H1 (cell line): ENCODE measurements around the gene SCN7A. TPM values are rescaled to one million over a fixed set of nuclear protein-coding genes. Genes with fewer than 3 reads are reported as not detected.

Source experiments
- CTCF ChIA-PET: fragments of 300-600 bp; sonication (Branson Sonifier 250); formaldehyde crosslinking; loops from one replicate; lab custom pipeline; 2021; ENCODE audit not compliant: partially characterized antibody; lab: Charles Lee
- POLR2A ChIA-PET: fragments of 300-600 bp; sonication (Branson Sonifier 250); formaldehyde crosslinking; loops from one replicate; lab custom pipeline; 2021; ENCODE audit warnings: inconsistent platforms; ENCODE audit not compliant: partially characterized antibody; lab: Charles Lee
- DNase-seq, 2 experiments: peaks; one replicate each; pipeline versions ENCODE4 v3.0.0 to v3.0.0-alpha.2; 2010 to 2022; ENCODE audit warnings: low spot score in 2 of 2, low read depth in 1 of 2, mixed read lengths in 1 of 2
- FAIRE-seq: peaks from 2 replicates; lab custom pipeline; 2011; peaks lifted over from hg19 to GRCh38; lab: Jason Lieb, UNC
- H2AFZ ChIP-seq: 2 replicates; pipeline ENCODE4 v1.8.1; 2012; ENCODE audit warnings: low read length, inconsistent platforms
- H2AK5ac ChIP-seq: 2 replicates; pipeline ENCODE4 v1.6.1; 2013; ENCODE audit warnings: low read depth, low read length
- H2BK120ac ChIP-seq: replicated peaks from 2 replicates; pipeline ENCODE3; 2013; ENCODE audit warnings: low read depth, low read length, inconsistent platforms
- H2BK12ac ChIP-seq: 2 replicates; pipeline ENCODE4 v1.6.1; 2013; ENCODE audit warnings: low read depth, low read length
- H2BK15ac ChIP-seq: 2 replicates; pipeline ENCODE4 v1.6.1; 2013; ENCODE audit warnings: low read length
- H2BK20ac ChIP-seq: 2 replicates; pipeline ENCODE4 v1.6.1; 2013; ENCODE audit warnings: low read length
- H2BK5ac ChIP-seq: 2 replicates; pipeline ENCODE4 v1.6.1; 2013; ENCODE audit warnings: low read depth, low read length
- H3K14ac ChIP-seq: 2 replicates; pipeline ENCODE4 v1.6.1; 2013; ENCODE audit warnings: inconsistent platforms; ENCODE audit not compliant: insufficient read length
- H3K18ac ChIP-seq: 2 replicates; pipeline ENCODE4 v1.6.1; 2013; ENCODE audit warnings: low read length; ENCODE audit errors: extremely low read depth
- H3K23ac ChIP-seq: 2 replicates; pipeline ENCODE4 v1.6.1; 2013; ENCODE audit warnings: inconsistent platforms; ENCODE audit not compliant: insufficient read length
- H3K23me2 ChIP-seq: 2 replicates; pipeline ENCODE4 v1.6.1; 2013; ENCODE audit warnings: low read depth, low read length
- H3K27ac ChIP-seq: 2 replicates; pipeline ENCODE4 v1.6.1; 2011; ENCODE audit warnings: low read depth, low read length, inconsistent platforms
- H3K27me3 ChIP-seq, 4 experiments: replicated peaks in 1 of 4; 1 replicate in 1 of 4; 2 replicates in 3 of 4; pipeline versions ENCODE4 v1.6.1 to v1.8.1; 2011 to 2013; ENCODE audit warnings: low read length in 3 of 4, mild to moderate bottlenecking in 3 of 4, inconsistent platforms in 2 of 4, mixed read lengths in 2 of 4, moderate library complexity in 1 of 4; ENCODE audit not compliant: control insufficient read depth in 3 of 4, insufficient read depth in 3 of 4; ENCODE audit errors: extremely low read depth in 1 of 4
- H3K36me3 ChIP-seq, 4 experiments: 2 replicates each; pipeline versions ENCODE4 v1.6.1 to v1.8.1; 2011 to 2013; ENCODE audit warnings: mild to moderate bottlenecking in 4 of 4, low read length in 3 of 4, moderate library complexity in 2 of 4, control low read depth in 1 of 4, inconsistent platforms in 1 of 4; ENCODE audit not compliant: insufficient read depth in 4 of 4, control insufficient read depth in 2 of 4
- H3K4ac ChIP-seq: replicated peaks from 2 replicates; pipeline ENCODE3; 2013; ENCODE audit warnings: low read length, low read depth, mixed read lengths, inconsistent platforms; ENCODE audit not compliant: insufficient read length
- H3K4me1 ChIP-seq, 4 experiments: replicated peaks in 1 of 4; 1 replicate in 1 of 4; 2 replicates in 3 of 4; pipeline versions ENCODE4 v1.6.1 to v1.8.1; 2011 to 2013; ENCODE audit warnings: low read length in 3 of 4, inconsistent platforms in 2 of 4, mixed read lengths in 1 of 4; ENCODE audit not compliant: insufficient read depth in 4 of 4, control insufficient read depth in 3 of 4
- H3K4me2 ChIP-seq, 2 experiments: 2 replicates each; pipeline versions ENCODE4 v1.6.1 to v1.8.1; 2011 to 2013; ENCODE audit warnings: low read depth in 2 of 2, low read length in 2 of 2, control low read depth in 1 of 2, inconsistent platforms in 1 of 2, mild to moderate bottlenecking in 1 of 2; ENCODE audit not compliant: insufficient read depth in 1 of 2
- H3K4me3 ChIP-seq, 4 experiments: fragments of 200-600, 300-600 bp in 1 of 4; sonication (generic), shearing (Covaris generic), sonication (Bioruptor Twin) in 1 of 4; 2 replicates each; pipeline versions ENCODE4 v1.5.1 to v1.8.1; 2011 to 2016; ENCODE audit warnings: low read length in 4 of 4, low read depth in 3 of 4, control low read depth in 2 of 4, inconsistent platforms in 2 of 4, mild to moderate bottlenecking in 2 of 4, mixed read lengths in 1 of 4, moderate library complexity in 1 of 4; ENCODE audit not compliant: insufficient read depth in 2 of 4; ENCODE audit errors: extremely low read depth in 1 of 4
- H3K56ac ChIP-seq: replicated peaks from 2 replicates; pipeline ENCODE3; 2013; ENCODE audit warnings: low read depth, mild to moderate bottlenecking, mixed read lengths, low read length, inconsistent platforms; ENCODE audit not compliant: insufficient read length
- H3K79me1 ChIP-seq: 2 replicates; pipeline ENCODE4 v1.6.1; 2013; ENCODE audit warnings: low read depth, low read length, control low read depth
- H3K79me2 ChIP-seq, 2 experiments: 2 replicates each; pipeline versions ENCODE4 v1.6.1 to v1.8.1; 2012 to 2013; ENCODE audit warnings: low read length in 2 of 2, mild to moderate bottlenecking in 2 of 2, inconsistent platforms in 1 of 2; ENCODE audit not compliant: insufficient read depth in 2 of 2, control insufficient read depth in 1 of 2
- H3K9ac ChIP-seq, 4 experiments: replicated peaks in 1 of 4; 1 replicate in 1 of 4; 2 replicates in 3 of 4; pipeline versions ENCODE4 v1.6.1 to v1.8.1; 2011 to 2013; ENCODE audit warnings: low read depth in 3 of 4, low read length in 3 of 4, control low read depth in 2 of 4, mild to moderate bottlenecking in 2 of 4, moderate library complexity in 2 of 4, inconsistent platforms in 1 of 4; ENCODE audit errors: extremely low read depth in 1 of 4
- H3K9me3 ChIP-seq, 2 experiments: 2 replicates each; pipeline versions ENCODE4 v1.6.1 to v1.8.1; 2012 to 2013; ENCODE audit warnings: mild to moderate bottlenecking in 2 of 2, moderate library complexity in 2 of 2, control low read depth in 1 of 2, inconsistent platforms in 1 of 2, low read depth in 1 of 2, low read length in 1 of 2, mixed read lengths in 1 of 2; ENCODE audit not compliant: insufficient read depth in 2 of 2
- H4K20me1 ChIP-seq, 2 experiments: replicated peaks in 1 of 2; 2 replicates each; pipeline versions ENCODE3 to v1.8.1; 2011 to 2013; ENCODE audit warnings: inconsistent platforms in 2 of 2, low read length in 2 of 2, mild to moderate bottlenecking in 1 of 2; ENCODE audit not compliant: insufficient read depth in 2 of 2, control insufficient read depth in 1 of 2
- H4K5ac ChIP-seq: 2 replicates; pipeline ENCODE4 v1.6.1; 2013; ENCODE audit warnings: low read length, low read depth, mixed read lengths, inconsistent platforms; ENCODE audit not compliant: insufficient read length
- H4K8ac ChIP-seq: 2 replicates; pipeline ENCODE4 v1.8.0; 2013; ENCODE audit warnings: mild to moderate bottlenecking, moderate library complexity, low read length, inconsistent platforms; ENCODE audit not compliant: insufficient read depth; ENCODE audit errors: extremely low read depth
- H4K91ac ChIP-seq: replicated peaks from 2 replicates; pipeline ENCODE3; 2013; ENCODE audit warnings: low read length, mixed read lengths, inconsistent platforms; ENCODE audit not compliant: insufficient read length
- PHF8 ChIP-seq: fragments of 200-600 bp; sonication (generic); conservative IDR thresholded peaks from 2 replicates; pipeline ENCODE4 v1.7.1; 2012; ENCODE audit warnings: low read depth, mild to moderate bottlenecking, inconsistent platforms, low read length, moderate library complexity
- TAF7 ChIP-seq: optimal IDR thresholded peaks from 2 replicates; pipeline ENCODE3; 2011; ENCODE audit warnings: low read depth, mild to moderate bottlenecking, inconsistent platforms, low read length, moderate library complexity, borderline replicate concordance
- WGBS, 2 experiments: shearing (Covaris generic) in 1 of 2; methylation state at CpG; one replicate each; pipeline versions ENCODE4 v1.1.6 to v1.1.7; 2013 to 2015; ENCODE audit warnings: low lambda C conversion rate in 2 of 2, mixed read lengths in 2 of 2, inconsistent platforms in 1 of 2, low coverage in 1 of 2, missing lambda C conversion rate in 1 of 2; ENCODE audit not compliant: insufficient replicate concordance in 2 of 2, insufficient coverage in 1 of 2, insufficient read length in 1 of 2; ENCODE audit errors: extremely low coverage in 1 of 2, missing lambda C conversion rate in 1 of 2; 5-methylcytosine and 5-hydroxymethylcytosine counted together
- polyA plus RNA-seq, 7 experiments: library from polyadenylated mRNA; depleted of rRNA in 3 of 7; stranded (reverse) in 5 of 7; unstranded in 2 of 7; fragments of >200 nt in 5 of 7; fragments of 200-250 nt in 2 of 7; gene quantifications; 1 replicate in 5 of 7; 2 replicates in 1 of 7; 4 replicates in 1 of 7; pipeline versions ENCODE4 v1.2.1 to v1.2.3, GENCODE V29; 2011 to 2013; ENCODE audit warnings: missing spikeins in 2 of 7, mixed read lengths in 2 of 7
- total RNA-seq: library from RNA; stranded (reverse); fragmentation: NEBNext Ultra II Directional; extraction: Animal tissue kit (Norgen Biotek cat#: 25700); gene quantifications from 2 replicates; pipeline ENCODE4 v1.2.1, GENCODE V29; 2021

Gene SCN7A
- total and polyA plus RNA-seq, 2 of the 8 experiments (the other 6 are each of a cell fraction or from before 2014, with no cell fraction given): 0.09 to 0.19 TPM

- H3K79me1 ChIP-seq: no peaks in the 10 kb centered on the region
- no peak overlapping the region for H2BK120ac ChIP-seq
- H3K27ac ChIP-seq: no peak overlapping the region
- FAIRE-seq (no peak), DNase-seq (no peak)
- H2BK15ac ChIP-seq: no peak overlapping the region
- H3K36me3 ChIP-seq: no peaks in the 10 kb centered on the region
- ChIA-PET CTCF (interaction anchor here (0.6 to 1.5 kb wide), 6 partner anchors 10 to 799 kb away, joined by 3 to 8 read pairs (median 4); no protein-coding TSS in a partner anchor), POLR2A (no interaction called here)
- no peak overlapping the region for H3K4me2 ChIP-seq
- no peak overlapping the region for H3K14ac ChIP-seq
- no peak overlapping the region for H3K4me3 ChIP-seq
- no peak overlapping the region for H3K18ac ChIP-seq
- no peak overlapping the region for H2BK12ac ChIP-seq
- no peak overlapping the region for H2BK5ac ChIP-seq
- TF ChIP-seq PHF8: no peak
- TF ChIP-seq TAF7: no peak
- H3K4ac ChIP-seq: no peak overlapping the region
- peak overlapping the region; percentile 72; the same call in 1 of the 2 replicates for H2AFZ ChIP-seq
- H3K56ac ChIP-seq: no peak overlapping the region
- no peak overlapping the region for H2BK20ac ChIP-seq
- no peaks in the 10 kb centered on the region for H3K23me2 ChIP-seq
- H4K20me1 ChIP-seq: no peaks in the 10 kb centered on the region
- H4K91ac ChIP-seq: no peak overlapping the region
- no peaks in the 10 kb centered on the region for H3K9me3 ChIP-seq
- H4K5ac ChIP-seq: no peak overlapping the region
- H3K4me1 ChIP-seq: peaks cover 0 to 4% (median 0%) of the 10 kb centered on the region in 4 experiments; a peak in 1 of 7 replicates
- H3K27me3 ChIP-seq: no peaks in the 10 kb centered on the region
- no peak overlapping the region for H3K23ac ChIP-seq
- H3K9ac ChIP-seq: no peak overlapping the region; a peak in 2 of 7 replicates
- H2AK5ac ChIP-seq: no peak overlapping the region
- H3K79me2 ChIP-seq: no peaks in the 10 kb centered on the region
- H4K8ac ChIP-seq: no peak overlapping the region
- WGBS, 2 experiments: 92% methylated on average over 3 of the region's 3 CpGs; no CpG with 5 or more reads in 1 of the 2 experiments
Measured at GRCh38 chr2:166518634-166519390, 24.8 kb upstream of the SCN7A start.
